ENCODE results near the gene FZD4. TPM values are rescaled to one million over a fixed set of nuclear protein-coding genes. Genes with fewer than 3 reads are reported as not detected.

FZD4 gene
- total RNA-seq, 1 donor from 2014 or later = 4.7 TPM

- H3K4me3 Mint-ChIP-seq (ENCODE audit: unreplicated experiment) = no peak overlapping the region
These were observed 23.5 kb downstream of the FZD4 start for GRCh38 chr11:86931548-86932258.

GRCh38 chr11:86930957-86931547, 24.1 kb downstream of the FZD4 start:
- Mint-ChIP-seq H3K4me1 (ENCODE audit: low read depth, unreplicated experiment) (peaks cover 25% of the 10 kb centered on the region), H3K9me3 (ENCODE audit: unreplicated experiment) (no peaks in the 10 kb centered on the region), H3K27ac (ENCODE audit: unreplicated experiment) (peak overlapping the region; percentile 50), H3K4me3 (ENCODE audit: unreplicated experiment) (no peak overlapping the region), H3K36me3 (ENCODE audit: low read depth, unreplicated experiment) (peaks cover 4% of the 10 kb centered on the region), H3K27me3 (ENCODE audit: low read depth, unreplicated experiment) (no peaks in the 10 kb centered on the region)
- FAIRE-seq (no peak), DNase-seq (ENCODE audit: low read depth) (no peak)
- no peaks in the 10 kb centered on the region for H3K27me3 ChIP-seq (ENCODE audit: insufficient read depth, low read length)
- no peak overlapping the region for H2AFZ ChIP-seq (ENCODE audit: low read depth, low read length)
- H3K36me3 ChIP-seq (ENCODE audit: insufficient read depth, low read length) = no peaks in the 10 kb centered on the region
- TF ChIP-seq EZH2 (IDR thresholded peaks at IDR 0.05; ENCODE audit: insufficient read depth, low read length) (no peak), CTCF (IDR thresholded peaks at IDR 0.05; ENCODE audit: insufficient read depth, low read depth, low read length) (no peak)
- no peak overlapping the region for H3K4me3 ChIP-seq (ENCODE audit: insufficient read depth, low read depth, low read length)
- peaks cover 30% of the 10 kb centered on the region for H3K4me1 ChIP-seq (ENCODE audit: insufficient read depth, low read length)
- H3K79me2 ChIP-seq (ENCODE audit: insufficient read depth, low read length) = no peaks in the 10 kb centered on the region
- H3K9me3 ChIP-seq (ENCODE audit: insufficient read depth, low read depth, low read length) = no peaks in the 10 kb centered on the region
- H3K9ac ChIP-seq (ENCODE audit: low read length) = no peak overlapping the region
- no peaks in the 10 kb centered on the region for H4K20me1 ChIP-seq (ENCODE audit: insufficient read depth, low read length)
- no peak overlapping the region for H3K27ac ChIP-seq (ENCODE audit: low read depth, low read length)
- H3K4me2 ChIP-seq (ENCODE audit: low read length) = peak overlapping the region; percentile 70

More at GRCh38 chr11:86931548-86932258, 23.5 kb downstream of the FZD4 start:
- no peak overlapping the region for H2AFZ ChIP-seq (ENCODE audit: low read depth, low read length)
- H3K9ac ChIP-seq (ENCODE audit: low read length) = no peak overlapping the region
- peaks cover 4% of the 10 kb centered on the region for H3K36me3 Mint-ChIP-seq (ENCODE audit: low read depth, unreplicated experiment)
- H3K27me3 ChIP-seq (ENCODE audit: insufficient read depth, low read length) = no peaks in the 10 kb centered on the region
- H3K36me3 ChIP-seq (ENCODE audit: insufficient read depth, low read length) = no peaks in the 10 kb centered on the region
- peaks cover 29% of the 10 kb centered on the region for H3K4me1 ChIP-seq (ENCODE audit: insufficient read depth, low read length)
- H3K4me3 ChIP-seq (ENCODE audit: insufficient read depth, low read depth, low read length) = no peak overlapping the region
- no peaks in the 10 kb centered on the region for H3K9me3 Mint-ChIP-seq (ENCODE audit: unreplicated experiment)
- peak overlapping the region; percentile 45 for H3K27ac ChIP-seq (ENCODE audit: low read depth, low read length)
- TF ChIP-seq CTCF (IDR thresholded peaks at IDR 0.05; ENCODE audit: insufficient read depth, low read depth, low read length) (no peak), EZH2 (IDR thresholded peaks at IDR 0.05; ENCODE audit: insufficient read depth, low read length) (no peak)
- H3K79me2 ChIP-seq (ENCODE audit: insufficient read depth, low read length) = no peaks in the 10 kb centered on the region
- no peak for FAIRE-seq
- H3K27ac Mint-ChIP-seq (ENCODE audit: unreplicated experiment) = peak overlapping the region; percentile 5
- H3K9me3 ChIP-seq (ENCODE audit: insufficient read depth, low read depth, low read length) = no peaks in the 10 kb centered on the region
- peak overlapping the region; percentile 70 for H3K4me2 ChIP-seq (ENCODE audit: low read length)
- no peaks in the 10 kb centered on the region for H3K27me3 Mint-ChIP-seq (ENCODE audit: low read depth, unreplicated experiment)
- H3K4me1 Mint-ChIP-seq (ENCODE audit: low read depth, unreplicated experiment) = peaks cover 24% of the 10 kb centered on the region
- peak; percentile 67 for DNase-seq (ENCODE audit: low read depth)
- no peaks in the 10 kb centered on the region for H4K20me1 ChIP-seq (ENCODE audit: insufficient read depth, low read length)

- H3K9me3 ChIP-seq (ENCODE audit: insufficient read depth, low read depth, low read length) = no peaks in the 10 kb centered on the region
- H3K27me3 ChIP-seq (ENCODE audit: insufficient read depth, low read length) = no peaks in the 10 kb centered on the region
- no peak overlapping the region for H3K4me2 ChIP-seq (ENCODE audit: low read length)
- H4K20me1 ChIP-seq (ENCODE audit: insufficient read depth, low read length) = no peaks in the 10 kb centered on the region
- H3K4me1 ChIP-seq (ENCODE audit: insufficient read depth, low read length) = peaks cover 18% of the 10 kb centered on the region
- H3K36me3 Mint-ChIP-seq (ENCODE audit: low read depth, unreplicated experiment) = no peaks in the 10 kb centered on the region
- no peak overlapping the region for H2AFZ ChIP-seq (ENCODE audit: low read depth, low read length)
- H3K27ac ChIP-seq (ENCODE audit: low read depth, low read length) = no peak overlapping the region
- no peak overlapping the region for H3K27ac Mint-ChIP-seq (ENCODE audit: unreplicated experiment)
- no peak for TF ChIP-seq EZH2 (IDR thresholded peaks at IDR 0.05; ENCODE audit: insufficient read depth, low read length)
- no peak for TF ChIP-seq CTCF (IDR thresholded peaks at IDR 0.05; ENCODE audit: insufficient read depth, low read depth, low read length)
- H3K79me2 ChIP-seq (ENCODE audit: insufficient read depth, low read length) = no peaks in the 10 kb centered on the region
- no peak overlapping the region for H3K9ac ChIP-seq (ENCODE audit: low read length)
- H3K9me3 Mint-ChIP-seq (ENCODE audit: unreplicated experiment) = no peaks in the 10 kb centered on the region
- H3K4me1 Mint-ChIP-seq (ENCODE audit: low read depth, unreplicated experiment) = peaks cover 27% of the 10 kb centered on the region
- no peak for FAIRE-seq
- H3K4me3 Mint-ChIP-seq (ENCODE audit: unreplicated experiment) = no peak overlapping the region
- DNase-seq (ENCODE audit: low read depth) = no peak
- no peak overlapping the region for H3K4me3 ChIP-seq (ENCODE audit: insufficient read depth, low read depth, low read length)
- H3K27me3 Mint-ChIP-seq (ENCODE audit: low read depth, unreplicated experiment) = no peaks in the 10 kb centered on the region
- H3K36me3 ChIP-seq (ENCODE audit: insufficient read depth, low read length) = no peaks in the 10 kb centered on the region
These were observed 28.2 kb downstream of the FZD4 start for GRCh38 chr11:86926975-86927374.
